ENCODE data around the gene ABR.

DNA sequence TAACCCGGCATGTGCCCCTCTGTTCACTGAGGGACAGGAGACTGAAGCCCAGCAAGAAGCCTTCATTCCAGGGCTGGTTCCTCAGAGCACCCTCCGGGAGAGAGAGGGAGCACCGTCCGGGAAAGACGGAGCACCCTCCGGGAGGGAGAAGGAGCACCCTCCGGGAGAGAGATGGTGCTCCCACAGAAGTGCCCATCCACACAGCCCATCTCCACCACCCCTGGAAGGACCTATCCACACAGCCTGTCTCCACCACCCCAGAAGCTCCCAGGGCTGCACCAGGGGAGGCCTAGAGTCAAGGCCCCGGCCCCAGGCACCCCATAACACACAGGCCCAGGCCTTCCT is 88.6 kb downstream of the ABR start:
- TF ChIP-seq, protein P1, sequence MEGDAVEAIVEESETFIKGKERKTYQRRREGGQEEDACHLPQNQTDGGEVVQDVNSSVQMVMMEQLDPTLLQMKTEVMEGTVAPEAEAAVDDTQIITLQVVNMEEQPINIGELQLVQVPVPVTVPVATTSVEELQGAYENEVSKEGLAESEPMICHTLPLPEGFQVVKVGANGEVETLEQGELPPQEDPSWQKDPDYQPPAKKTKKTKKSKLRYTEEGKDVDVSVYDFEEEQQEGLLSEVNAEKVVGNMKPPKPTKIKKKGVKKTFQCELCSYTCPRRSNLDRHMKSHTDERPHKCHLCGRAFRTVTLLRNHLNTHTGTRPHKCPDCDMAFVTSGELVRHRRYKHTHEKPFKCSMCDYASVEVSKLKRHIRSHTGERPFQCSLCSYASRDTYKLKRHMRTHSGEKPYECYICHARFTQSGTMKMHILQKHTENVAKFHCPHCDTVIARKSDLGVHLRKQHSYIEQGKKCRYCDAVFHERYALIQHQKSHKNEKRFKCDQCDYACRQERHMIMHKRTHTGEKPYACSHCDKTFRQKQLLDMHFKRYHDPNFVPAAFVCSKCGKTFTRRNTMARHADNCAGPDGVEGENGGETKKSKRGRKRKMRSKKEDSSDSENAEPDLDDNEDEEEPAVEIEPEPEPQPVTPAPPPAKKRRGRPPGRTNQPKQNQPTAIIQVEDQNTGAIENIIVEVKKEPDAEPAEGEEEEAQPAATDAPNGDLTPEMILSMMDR (IDR thresholded peaks at IDR 0.05), result no peak
- TF ChIP-seq, protein P2, sequence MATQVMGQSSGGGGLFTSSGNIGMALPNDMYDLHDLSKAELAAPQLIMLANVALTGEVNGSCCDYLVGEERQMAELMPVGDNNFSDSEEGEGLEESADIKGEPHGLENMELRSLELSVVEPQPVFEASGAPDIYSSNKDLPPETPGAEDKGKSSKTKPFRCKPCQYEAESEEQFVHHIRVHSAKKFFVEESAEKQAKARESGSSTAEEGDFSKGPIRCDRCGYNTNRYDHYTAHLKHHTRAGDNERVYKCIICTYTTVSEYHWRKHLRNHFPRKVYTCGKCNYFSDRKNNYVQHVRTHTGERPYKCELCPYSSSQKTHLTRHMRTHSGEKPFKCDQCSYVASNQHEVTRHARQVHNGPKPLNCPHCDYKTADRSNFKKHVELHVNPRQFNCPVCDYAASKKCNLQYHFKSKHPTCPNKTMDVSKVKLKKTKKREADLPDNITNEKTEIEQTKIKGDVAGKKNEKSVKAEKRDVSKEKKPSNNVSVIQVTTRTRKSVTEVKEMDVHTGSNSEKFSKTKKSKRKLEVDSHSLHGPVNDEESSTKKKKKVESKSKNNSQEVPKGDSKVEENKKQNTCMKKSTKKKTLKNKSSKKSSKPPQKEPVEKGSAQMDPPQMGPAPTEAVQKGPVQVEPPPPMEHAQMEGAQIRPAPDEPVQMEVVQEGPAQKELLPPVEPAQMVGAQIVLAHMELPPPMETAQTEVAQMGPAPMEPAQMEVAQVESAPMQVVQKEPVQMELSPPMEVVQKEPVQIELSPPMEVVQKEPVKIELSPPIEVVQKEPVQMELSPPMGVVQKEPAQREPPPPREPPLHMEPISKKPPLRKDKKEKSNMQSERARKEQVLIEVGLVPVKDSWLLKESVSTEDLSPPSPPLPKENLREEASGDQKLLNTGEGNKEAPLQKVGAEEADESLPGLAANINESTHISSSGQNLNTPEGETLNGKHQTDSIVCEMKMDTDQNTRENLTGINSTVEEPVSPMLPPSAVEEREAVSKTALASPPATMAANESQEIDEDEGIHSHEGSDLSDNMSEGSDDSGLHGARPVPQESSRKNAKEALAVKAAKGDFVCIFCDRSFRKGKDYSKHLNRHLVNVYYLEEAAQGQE (IDR thresholded peaks at IDR 0.05; ENCODE audit: insufficient read depth in 1 of 2, low read depth in 2 of 2, low read length in 1 of 2), result no peak
- no peak for TF ChIP-seq POLR2AphosphoS5 (IDR thresholded peaks at IDR 0.05; ENCODE audit: low read depth, low read length)
